Lower leg skin (tissue), 3 donors: ENCODE measurements around the gene WIPF1.

Experiments
- CTCF ChIP-seq, 3 donors: fragments of 450-650 bp; IDR thresholded peaks; one replicate each; pipeline ENCODE4 v1.5.1; 2016; ENCODE audit warnings: antibody characterized with exemption in 3 of 3, mild to moderate bottlenecking in 3 of 3, moderate library complexity in 2 of 3
- POLR2A ChIP-seq, 2 donors: fragments of 450-650 bp; IDR thresholded peaks; one replicate each; pipeline ENCODE4 v1.6.1; 2016 to 2017; ENCODE audit warnings: antibody characterized with exemption in 2 of 2, mild to moderate bottlenecking in 1 of 2, moderate library complexity in 1 of 2

GRCh38 chr2:174591740-174592139, 5.9 kb downstream of the WIPF1 start:
- TF ChIP-seq CTCF (IDR thresholded peaks at IDR 0.05) (no peak), POLR2A (IDR thresholded peaks at IDR 0.05) (no peak)
